Thyroid gland (tissue), 4 donors: ENCODE data around the gene KAT6B.

Experiments
- POLR2A ChIP-seq, 2 donors: fragments of 450-650 bp; IDR thresholded peaks; one replicate each; pipeline ENCODE4 v1.6.1; 2017; ENCODE audit warnings: antibody characterized with exemption in 2 of 2, mild to moderate bottlenecking in 2 of 2, moderate library complexity in 1 of 2
- TF ChIP-seq, protein P1 (sequence below), 6 experiments: fragments of 200-600 bp in 3 of 6; fragments of 450-650 bp in 3 of 6; sonication (generic) in 3 of 6; IDR thresholded peaks; one replicate each; pipeline ENCODE4 v1.5.1; 2016 to 2019; ENCODE audit warnings: antibody characterized with exemption in 6 of 6, mild to moderate bottlenecking in 2 of 6, inconsistent platforms in 1 of 6, moderate library complexity in 1 of 6

- TF ChIP-seq, protein P1, sequence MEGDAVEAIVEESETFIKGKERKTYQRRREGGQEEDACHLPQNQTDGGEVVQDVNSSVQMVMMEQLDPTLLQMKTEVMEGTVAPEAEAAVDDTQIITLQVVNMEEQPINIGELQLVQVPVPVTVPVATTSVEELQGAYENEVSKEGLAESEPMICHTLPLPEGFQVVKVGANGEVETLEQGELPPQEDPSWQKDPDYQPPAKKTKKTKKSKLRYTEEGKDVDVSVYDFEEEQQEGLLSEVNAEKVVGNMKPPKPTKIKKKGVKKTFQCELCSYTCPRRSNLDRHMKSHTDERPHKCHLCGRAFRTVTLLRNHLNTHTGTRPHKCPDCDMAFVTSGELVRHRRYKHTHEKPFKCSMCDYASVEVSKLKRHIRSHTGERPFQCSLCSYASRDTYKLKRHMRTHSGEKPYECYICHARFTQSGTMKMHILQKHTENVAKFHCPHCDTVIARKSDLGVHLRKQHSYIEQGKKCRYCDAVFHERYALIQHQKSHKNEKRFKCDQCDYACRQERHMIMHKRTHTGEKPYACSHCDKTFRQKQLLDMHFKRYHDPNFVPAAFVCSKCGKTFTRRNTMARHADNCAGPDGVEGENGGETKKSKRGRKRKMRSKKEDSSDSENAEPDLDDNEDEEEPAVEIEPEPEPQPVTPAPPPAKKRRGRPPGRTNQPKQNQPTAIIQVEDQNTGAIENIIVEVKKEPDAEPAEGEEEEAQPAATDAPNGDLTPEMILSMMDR (IDR thresholded peaks at IDR 0.05), result no peak
- TF ChIP-seq POLR2A (IDR thresholded peaks at IDR 0.05), result no peak
Observed at GRCh38 chr10:74877898-74878297, 51.5 kb downstream of the KAT6B start.
